ENCODE results near the gene ARHGAP8. TPM values are rescaled to one million over a fixed set of nuclear protein-coding genes. Genes with fewer than 3 reads are reported as not detected.
"Not testable (repeated sequence)": the region's sequence is repeated elsewhere in the genome, so short reads cannot be mapped to it uniquely, and the experiment has no call there.

Gene ARHGAP8
- total RNA-seq, 4 donors from 2014 or later: 1.7 to 5.7 (median 3.0) TPM

DNA sequence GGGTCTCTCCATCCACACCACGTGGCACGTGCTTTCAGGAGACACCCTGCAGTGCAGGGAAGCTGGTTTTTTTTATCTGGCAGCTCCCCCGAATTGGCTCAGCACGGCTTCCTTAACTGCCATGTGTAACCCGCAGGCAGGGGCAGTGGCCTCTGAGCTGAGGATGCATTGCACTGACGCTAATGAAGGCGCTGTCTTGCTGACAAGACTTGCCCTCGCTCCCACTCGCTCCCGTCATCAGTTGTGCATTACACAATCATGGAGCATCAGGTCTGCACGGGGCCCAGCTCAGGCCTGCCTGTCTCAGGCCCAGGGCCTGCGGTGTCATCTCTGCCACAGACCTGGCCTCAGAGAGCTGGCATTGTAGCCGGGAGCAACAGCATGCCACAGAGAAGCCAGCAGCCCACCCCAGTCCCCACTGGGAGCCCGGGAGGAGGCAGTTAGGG, 95.9 kb downstream of the ARHGAP8 start:
- H3K36me3 ChIP-seq: peaks cover 0 to 25% (median 0%) of the 10 kb centered on the region in 3 donors
- no peak overlapping the region for H3K4me3 ChIP-seq
- WGBS, 2 donors: 73 to 80% methylated on average over 10 to 12 of the region's 14 CpGs
- peaks cover 0 to 20% (median 4%) of the 10 kb centered on the region in 4 donors for H3K9me3 ChIP-seq
- no peaks in the 10 kb centered on the region for H3K27me3 ChIP-seq
- no peak for DNase-seq (ENCODE audit: low spot score in 2 of 2)
- H3K27ac ChIP-seq: no peak overlapping the region
- TF ChIP-seq, protein P1, sequence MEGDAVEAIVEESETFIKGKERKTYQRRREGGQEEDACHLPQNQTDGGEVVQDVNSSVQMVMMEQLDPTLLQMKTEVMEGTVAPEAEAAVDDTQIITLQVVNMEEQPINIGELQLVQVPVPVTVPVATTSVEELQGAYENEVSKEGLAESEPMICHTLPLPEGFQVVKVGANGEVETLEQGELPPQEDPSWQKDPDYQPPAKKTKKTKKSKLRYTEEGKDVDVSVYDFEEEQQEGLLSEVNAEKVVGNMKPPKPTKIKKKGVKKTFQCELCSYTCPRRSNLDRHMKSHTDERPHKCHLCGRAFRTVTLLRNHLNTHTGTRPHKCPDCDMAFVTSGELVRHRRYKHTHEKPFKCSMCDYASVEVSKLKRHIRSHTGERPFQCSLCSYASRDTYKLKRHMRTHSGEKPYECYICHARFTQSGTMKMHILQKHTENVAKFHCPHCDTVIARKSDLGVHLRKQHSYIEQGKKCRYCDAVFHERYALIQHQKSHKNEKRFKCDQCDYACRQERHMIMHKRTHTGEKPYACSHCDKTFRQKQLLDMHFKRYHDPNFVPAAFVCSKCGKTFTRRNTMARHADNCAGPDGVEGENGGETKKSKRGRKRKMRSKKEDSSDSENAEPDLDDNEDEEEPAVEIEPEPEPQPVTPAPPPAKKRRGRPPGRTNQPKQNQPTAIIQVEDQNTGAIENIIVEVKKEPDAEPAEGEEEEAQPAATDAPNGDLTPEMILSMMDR (IDR thresholded peaks at IDR 0.05): no peak
- no peak for TF ChIP-seq EP300 (IDR thresholded peaks at IDR 0.05)
- TF ChIP-seq POLR2A (IDR thresholded peaks at IDR 0.05): no peak
- no peaks in the 10 kb centered on the region for H3K4me1 ChIP-seq

DNA sequence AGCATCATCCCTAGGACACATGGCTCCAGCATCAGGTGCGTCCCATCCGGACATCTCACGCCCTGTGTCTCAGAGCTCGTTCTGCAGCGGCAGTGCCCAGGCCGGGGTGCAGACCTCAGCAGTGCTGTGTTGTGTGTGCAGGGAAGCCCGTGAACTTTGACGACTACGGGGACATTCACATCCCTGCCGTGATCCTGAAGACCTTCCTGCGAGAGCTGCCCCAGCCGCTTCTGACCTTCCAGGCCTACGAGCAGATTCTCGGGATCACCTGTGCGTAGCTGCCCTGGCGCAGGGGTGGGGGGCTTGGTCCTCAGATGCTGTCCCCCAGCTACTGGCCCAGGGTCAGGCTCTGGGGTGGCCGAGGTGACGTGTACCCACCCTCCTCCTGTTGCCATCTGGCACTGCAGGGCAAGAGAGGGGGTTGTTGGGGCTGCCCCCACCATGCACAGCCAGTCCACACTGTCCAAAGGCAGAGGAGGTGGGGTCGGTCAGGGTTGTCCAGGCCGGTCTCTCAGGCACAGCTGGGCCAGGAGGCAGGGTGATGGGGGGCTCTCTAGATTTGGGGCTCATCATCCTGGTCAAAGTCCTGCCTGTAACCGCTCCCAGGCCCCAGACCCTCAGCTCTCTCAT, 96.5 kb downstream of the ARHGAP8 start:
- TF ChIP-seq POLR2A (IDR thresholded peaks at IDR 0.05) (no peak), EP300 (IDR thresholded peaks at IDR 0.05) (no peak)
- TF ChIP-seq, protein P1 (IDR thresholded peaks at IDR 0.05): no peak
- Histone ChIP-seq H3K9me3 (peaks cover 0 to 14% (median 3%) of the 10 kb centered on the region in 4 donors), H3K27ac (no peak overlapping the region), H3K36me3 (peaks cover 0 to 25% (median 0%) of the 10 kb centered on the region in 3 donors), H3K4me1 (no peaks in the 10 kb centered on the region), H3K27me3 (no peaks in the 10 kb centered on the region), H3K4me3 (no peak overlapping the region)
- DNase-seq (ENCODE audit: low spot score in 2 of 2): no peak
- WGBS, 2 donors: 89 to 92% methylated on average over 16 to 17 of the region's 21 CpGs

DNA sequence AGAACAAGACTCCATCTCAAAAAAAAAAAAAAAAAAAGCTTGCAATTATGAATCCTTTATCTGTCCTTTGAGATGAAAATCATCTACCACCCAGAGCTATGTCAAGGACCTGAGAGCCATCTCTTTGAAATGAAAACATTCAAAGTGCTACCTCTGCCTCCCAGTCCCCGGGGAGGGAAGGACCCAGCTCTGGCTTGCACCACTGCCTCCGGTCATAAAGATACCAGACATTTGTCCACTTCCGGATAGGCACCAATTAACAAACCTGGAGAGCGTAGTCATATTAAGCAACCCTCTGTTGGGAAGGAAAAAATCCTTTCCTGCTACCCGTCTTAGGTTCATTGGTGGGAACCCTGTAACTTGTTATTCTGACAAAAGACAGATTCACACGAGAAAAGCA, 98.6 kb downstream of the ARHGAP8 start:
- WGBS, 2 donors: 73 to 78% methylated on average over 6 of the region's 6 CpGs
- no peak overlapping the region for H3K27ac ChIP-seq

DNA sequence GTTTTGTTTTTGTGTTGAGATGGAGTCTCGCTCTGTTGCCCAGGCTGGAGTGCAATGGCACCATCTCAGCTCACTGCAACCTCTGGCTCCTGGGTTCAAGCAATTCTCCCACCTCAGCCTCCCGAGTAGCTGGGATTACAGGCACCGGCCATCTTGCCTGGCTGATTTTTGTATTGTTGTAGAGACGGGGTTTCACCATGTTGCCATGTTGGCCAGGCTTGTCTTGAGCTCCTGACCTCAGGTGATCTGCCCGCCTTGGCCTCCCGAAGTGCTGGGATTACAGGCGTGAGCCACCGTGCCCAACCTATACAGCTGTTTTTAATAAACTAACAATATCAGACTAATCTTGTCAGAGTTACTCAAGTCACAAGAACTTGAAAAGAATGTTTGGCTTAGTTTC, 102.3 kb downstream of the ARHGAP8 start:
- not testable (repeated sequence) for H3K36me3 ChIP-seq; H3K27me3 ChIP-seq; H3K4me3 ChIP-seq; H3K27ac ChIP-seq; H3K4me1 ChIP-seq; H3K9me3 ChIP-seq; DNase-seq (ENCODE audit: low spot score in 2 of 2)
- 88 to 89% methylated on average over 8 of the region's 8 CpGs for WGBS, 2 donors

More for the DNA sequence above, 98.6 kb downstream of the ARHGAP8 start:
- Histone ChIP-seq H3K4me3 (no peak overlapping the region), H3K27me3 (no peaks in the 10 kb centered on the region), H3K4me1 (no peaks in the 10 kb centered on the region), H3K9me3 (no peaks in the 10 kb centered on the region), H3K36me3 (peaks cover 0 to 21% (median 0%) of the 10 kb centered on the region in 3 donors)
- TF ChIP-seq EP300 (IDR thresholded peaks at IDR 0.05): no peak
- TF ChIP-seq, protein P1 (IDR thresholded peaks at IDR 0.05): no peak
- no peak for TF ChIP-seq POLR2A (IDR thresholded peaks at IDR 0.05)
- no peak for DNase-seq (ENCODE audit: low spot score in 2 of 2)

DNA sequence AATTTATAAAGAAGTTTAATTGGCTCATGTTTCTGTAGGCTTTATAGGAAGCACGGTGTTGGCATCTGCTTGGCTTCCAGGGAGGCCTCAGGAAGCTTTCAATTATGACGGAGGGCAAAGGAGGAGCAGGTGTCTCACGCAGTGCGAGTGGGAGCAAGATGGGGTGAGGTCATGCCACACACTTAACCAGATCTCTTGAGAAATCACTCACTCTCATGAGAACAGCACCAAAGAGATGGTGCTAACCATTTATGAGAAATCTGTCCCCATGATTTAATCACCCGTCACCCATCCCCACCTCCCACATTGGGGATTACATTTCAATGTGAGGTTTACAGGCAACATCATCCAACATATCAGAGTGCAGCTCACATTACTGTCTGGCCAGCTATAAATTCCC, 103.5 kb downstream of the ARHGAP8 start:
- Histone ChIP-seq H3K4me3 (no peak overlapping the region), H3K4me1 (no peaks in the 10 kb centered on the region), H3K27ac (no peak overlapping the region), H3K9me3 (no peaks in the 10 kb centered on the region), H3K27me3 (no peaks in the 10 kb centered on the region), H3K36me3 (no peaks in the 10 kb centered on the region)
- no peak for TF ChIP-seq POLR2A (IDR thresholded peaks at IDR 0.05)
- TF ChIP-seq, protein P1 (IDR thresholded peaks at IDR 0.05): no peak
- no peak for TF ChIP-seq EP300 (IDR thresholded peaks at IDR 0.05)
- 91 to 94% methylated on average over 5 of the region's 5 CpGs for WGBS, 2 donors
- no peak for DNase-seq (ENCODE audit: low spot score in 2 of 2)

DNA sequence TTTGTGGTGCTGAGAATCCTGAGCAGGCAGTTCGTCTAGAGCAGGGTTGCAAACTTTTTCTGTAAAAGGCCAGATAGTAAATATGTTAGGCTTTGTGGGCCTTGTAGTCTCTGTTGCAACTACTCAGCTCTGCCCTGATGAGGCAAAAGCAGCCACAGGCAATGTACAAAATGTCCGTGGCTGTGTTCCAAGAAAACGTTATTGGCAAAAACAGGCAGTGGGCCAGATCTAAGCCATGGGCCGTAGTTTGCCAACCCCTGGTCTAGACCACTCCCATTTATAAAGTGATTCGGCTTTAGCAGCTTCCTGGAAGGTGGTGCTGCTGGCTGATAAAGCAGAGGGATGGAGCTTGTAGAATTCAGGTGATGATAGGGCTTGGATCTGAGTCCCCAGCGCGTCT, 106.4 kb downstream of the ARHGAP8 start:
- H3K27me3 ChIP-seq; H3K27ac ChIP-seq; DNase-seq (ENCODE audit: low spot score in 2 of 2); H3K4me3 ChIP-seq; H3K4me1 ChIP-seq; H3K9me3 ChIP-seq: not testable (repeated sequence)
- peaks cover 0 to 23% (median 0%) of the 10 kb centered on the region in 3 donors for H3K36me3 ChIP-seq
- 71 to 73% methylated on average over 6 to 7 of the region's 7 CpGs for WGBS, 2 donors

Data from tibial nerve (tissue), 4 donors.